ENCODE data around the gene SEC61B.
"Not testable (repeated sequence)": the region's sequence is repeated elsewhere in the genome, so short reads cannot be mapped to it uniquely, and the experiment has no call there.

SEC61B gene

DNA sequence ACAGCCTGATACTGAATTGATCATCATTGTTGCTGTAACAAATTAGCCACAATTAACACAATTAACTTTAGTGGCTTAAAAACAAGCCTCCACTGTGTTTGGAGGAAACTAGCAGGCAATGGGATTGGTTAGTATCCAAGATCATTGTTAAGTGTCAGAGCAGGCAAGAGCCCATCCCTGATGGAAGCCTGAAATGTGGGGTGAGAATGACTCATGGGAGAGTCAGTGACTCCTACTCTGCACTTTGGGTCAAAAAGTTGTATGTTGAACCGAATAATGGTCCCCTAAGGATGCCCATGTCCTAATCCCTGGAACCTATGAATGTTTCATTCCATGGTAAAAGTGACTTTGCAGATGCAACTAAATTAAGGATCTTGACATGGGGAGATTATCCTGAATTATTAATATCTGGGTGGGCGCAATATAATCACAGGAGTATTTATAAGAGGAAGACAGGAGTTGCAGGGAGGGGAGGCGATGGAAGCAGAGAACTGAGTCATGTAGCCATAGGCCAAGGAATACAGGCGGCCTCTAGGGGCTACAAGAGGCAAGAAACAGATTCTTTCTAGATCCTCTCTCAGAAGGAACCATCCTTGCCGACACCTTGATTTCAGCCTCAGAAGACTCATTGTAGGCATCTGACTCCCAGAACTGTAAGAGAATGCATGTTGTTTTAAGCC, 29.2 kb upstream of the SEC61B start:
- no peak for DNase-seq

DNA sequence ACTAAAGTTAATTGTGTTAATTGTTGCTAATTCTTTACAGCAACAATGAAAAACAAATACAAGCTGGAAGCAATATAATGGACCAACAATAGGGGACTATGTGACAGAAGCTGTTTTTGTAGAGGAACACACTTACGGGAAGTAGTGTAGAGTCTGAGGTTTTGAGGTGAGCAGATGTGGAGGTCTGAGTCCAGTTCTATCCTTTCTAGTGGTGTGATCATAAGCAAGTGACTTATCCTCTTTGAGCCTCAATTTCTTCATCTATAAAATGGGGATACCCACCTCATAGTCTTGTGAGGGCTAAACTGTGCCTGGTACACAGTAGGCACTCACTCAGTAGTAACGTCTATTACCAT, 28.6 kb upstream of the SEC61B start:
- no peak for DNase-seq

DNA sequence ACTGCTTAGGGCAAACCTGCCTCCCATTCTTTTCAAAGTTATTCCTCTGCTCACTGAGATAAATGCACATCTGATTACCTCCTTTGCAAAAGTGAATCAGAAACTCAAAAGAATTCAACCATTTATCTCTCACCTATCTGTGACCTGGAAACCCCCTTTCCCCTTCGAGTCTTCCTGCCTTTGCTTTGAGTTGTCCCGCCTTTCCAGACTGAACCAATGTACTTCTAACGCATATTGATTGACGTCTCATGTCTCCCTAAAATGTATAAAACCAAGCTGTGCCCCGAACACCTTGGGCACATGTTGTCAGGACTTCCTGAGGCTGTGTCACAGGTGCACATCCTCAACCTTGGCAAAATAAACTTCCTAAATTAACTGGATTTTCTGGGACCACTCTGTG, 25.6 kb upstream of the SEC61B start:
- DNase-seq, result not testable (repeated sequence)

DNA sequence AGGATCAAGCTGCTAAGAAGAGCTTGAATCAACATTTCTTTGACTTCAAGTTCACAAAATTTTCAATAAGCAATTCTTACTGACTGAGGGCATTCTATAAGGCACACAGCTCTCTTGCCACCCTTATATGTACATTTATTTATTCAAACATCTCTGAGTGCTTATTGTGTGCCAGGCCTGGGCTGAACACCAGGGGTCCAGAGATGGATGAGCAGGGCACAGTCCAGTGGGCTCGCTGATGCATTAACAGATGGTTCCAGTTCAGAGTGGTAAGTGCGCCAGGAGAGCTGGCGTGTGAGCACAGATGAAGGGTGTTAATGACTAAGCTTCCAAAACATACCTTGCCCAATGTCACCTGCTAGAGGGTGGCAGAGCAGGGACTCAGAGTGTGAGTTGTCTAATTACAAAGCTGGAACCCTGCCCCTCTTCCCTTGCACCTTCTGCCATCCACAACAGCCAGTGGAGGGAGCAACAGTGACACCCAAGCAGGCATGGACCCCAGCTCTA, 24.9 kb upstream of the SEC61B start:
- no peak for DNase-seq

DNA sequence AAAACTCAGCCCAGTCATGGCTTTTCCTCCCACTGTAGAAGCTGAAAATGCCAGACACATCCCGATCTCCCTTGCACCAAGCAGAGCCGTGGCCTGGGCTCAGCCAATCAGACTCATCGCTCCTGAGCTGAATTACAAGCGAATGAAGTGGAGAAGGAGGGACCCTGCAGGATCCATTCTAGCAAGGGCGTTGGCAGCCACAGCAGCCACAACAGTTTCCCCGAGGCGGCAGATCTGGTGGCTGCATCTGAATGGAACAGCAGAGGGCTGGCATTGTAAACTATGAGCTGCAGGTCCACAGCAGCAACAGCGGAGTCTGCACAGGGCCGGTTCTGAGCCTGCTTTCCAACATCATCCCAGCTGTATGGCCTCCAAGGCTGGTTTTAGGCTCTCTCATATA, 24.1 kb upstream of the SEC61B start:
- no peak for DNase-seq

DNA sequence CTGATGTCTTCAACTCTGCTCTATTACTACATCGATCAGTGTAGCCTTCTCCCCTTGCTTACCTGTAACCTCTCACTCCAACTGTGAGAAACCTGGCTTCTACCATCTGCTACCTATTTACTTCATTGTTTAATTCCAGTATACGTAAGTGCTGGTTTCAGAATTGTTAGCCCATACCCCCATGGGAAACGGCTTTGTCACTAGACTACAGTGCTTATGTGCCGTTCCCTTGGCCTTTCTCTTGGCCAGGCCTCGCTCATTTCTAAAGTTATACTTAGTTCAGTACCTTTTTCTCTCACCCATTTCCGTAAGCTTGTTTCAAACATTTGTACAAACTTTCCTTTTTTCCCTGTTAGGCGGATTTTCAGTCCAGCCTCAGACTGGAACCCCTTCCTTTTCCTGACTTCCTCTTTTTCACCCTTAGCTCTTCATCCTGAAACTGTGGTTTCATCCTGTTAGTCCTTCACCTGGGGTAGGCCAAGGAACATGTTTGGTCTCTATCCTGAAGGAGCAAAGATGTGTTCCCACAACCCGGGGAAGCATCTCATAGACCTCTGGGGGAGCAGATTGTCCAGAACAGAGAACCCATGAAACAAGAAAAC, 22.0 kb upstream of the SEC61B start:
- no peak for DNase-seq

DNA sequence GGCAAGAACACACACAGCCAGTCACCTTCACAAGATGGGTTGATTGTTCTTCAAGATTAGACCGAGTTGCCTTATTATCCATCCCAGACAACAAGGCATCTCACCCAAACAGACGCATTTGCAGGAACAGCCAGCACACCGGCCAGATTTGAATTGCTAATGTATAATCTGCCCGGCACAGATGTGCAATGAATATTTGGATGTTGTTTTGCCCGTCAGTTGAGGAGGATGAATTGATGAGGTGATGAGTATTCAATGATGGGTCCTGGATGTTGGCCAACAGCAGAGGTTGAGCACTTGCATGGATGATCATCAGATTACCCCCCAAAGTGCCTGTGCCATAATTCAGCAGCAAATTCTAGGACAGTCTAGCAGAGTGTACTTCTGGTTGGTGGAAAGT, 20.5 kb upstream of the SEC61B start:
- DNase-seq, result no peak

DNA sequence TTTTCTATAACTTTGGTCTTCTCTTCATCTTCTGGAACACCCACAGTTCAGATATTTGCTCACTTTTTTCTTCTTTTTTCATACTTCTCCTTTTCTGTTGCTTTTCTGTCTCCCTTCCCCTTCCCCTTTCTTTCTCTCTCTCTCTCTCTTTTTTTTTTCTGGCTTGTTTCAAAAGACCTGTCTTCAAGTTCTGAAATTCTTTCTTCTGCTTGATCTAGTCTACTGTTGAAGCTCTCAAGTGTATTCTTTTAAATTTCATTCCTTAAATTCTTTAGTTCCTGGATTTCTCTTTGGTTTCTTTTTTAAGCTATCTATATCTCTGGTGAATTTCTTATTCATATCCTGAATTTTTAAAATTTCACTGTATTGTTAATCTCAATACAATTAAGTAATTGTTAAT, 11.5 kb upstream of the SEC61B start:
- no peak for DNase-seq

DNA sequence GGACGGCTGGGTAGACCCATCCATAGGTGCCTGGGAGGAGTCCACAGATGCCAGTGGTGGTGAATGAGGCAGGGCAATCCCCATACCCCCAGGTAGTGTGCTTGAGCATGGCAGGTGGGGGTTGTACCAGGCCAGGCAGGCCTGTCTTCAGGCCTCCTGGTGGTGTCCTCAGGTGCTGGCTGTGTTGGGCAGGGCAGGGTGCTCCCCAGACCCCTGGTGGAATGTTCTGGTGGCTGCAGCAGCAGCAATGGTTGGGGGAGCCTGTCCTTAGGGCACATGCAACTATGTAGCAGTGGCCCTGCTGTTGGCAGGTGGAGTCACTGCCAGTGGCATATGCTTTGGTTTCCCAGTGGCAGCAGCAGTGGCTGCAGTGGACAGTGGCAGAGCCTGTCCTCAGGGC, 10.3 kb upstream of the SEC61B start:
- no peak for DNase-seq

DNA sequence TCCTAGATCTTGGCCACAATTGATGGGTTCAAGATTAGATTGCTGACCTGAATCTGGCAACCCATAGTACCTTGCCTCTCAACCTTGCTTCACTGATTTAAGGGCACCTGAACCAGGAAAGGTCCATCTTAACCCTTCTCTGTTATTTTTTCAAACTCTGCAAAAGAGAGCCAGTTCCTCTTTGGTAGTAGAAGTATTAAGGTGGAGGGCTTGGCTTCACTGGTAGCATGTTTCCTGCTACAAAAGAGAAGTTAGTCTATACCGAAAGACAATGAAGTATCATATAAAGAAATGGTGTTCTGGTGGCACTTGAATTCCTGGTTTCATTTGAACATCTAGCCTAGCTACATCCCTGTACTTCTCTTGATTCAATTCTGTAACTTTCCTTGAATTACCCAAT, 8.9 kb upstream of the SEC61B start:
- DNase-seq, result no peak

DNA sequence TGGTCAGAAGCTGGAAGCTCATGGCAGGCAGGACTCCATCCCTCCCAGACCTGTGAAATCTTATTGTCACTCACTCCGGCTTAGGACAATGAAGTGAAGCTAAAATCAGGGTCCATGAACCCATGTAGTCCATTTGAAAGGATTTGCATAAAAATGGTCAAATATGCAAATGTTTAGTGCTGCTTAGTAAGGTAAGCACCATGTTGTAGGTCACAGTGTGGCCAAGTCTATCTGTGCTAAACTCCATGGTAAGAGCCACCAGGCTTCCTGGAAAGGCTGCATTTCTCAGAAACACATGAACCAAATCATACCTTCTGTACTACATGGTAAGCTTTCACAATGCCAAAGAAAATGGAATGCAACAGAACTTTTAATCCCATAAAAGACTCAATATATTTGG, 6.0 kb upstream of the SEC61B start:
- DNase-seq, result no peak

DNA sequence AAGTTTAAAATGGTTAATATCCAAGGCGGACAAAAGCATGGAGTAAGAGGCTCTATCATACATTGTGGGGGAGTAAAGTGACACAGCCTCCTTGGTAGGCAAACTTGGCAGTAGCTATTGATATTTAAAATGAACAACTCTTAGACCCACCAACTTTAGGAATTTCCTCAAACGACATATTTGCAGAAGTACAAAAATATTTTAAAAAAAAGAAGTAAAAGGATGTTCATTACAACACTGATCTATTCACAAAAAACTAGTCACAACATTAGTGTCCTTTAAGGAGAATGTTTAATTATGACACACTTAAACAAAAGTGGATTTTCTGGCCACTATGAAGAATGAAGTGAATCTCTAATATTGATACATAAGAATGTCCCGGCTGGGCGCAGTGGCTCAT, 2.1 kb upstream of the SEC61B start:
- DNase-seq, result no peak

DNA sequence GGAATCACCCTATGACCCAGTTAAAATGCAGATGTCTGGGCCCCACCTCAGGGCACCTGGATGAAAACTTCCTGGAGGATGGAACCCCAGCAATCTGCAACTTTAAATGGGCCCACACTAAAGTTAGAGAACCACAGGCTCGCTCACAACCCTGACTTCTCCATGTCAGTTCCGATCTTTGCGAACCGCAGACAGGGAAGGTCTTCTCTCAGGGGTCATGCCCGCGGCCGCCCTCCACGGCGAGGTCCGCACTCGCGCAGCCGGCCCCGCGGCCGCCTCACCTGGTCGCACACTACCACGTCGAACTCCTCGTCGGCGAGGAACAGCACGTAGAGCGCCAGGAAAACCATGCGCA, 839 bp upstream of the SEC61B start:
- no peak for DNase-seq

DNA sequence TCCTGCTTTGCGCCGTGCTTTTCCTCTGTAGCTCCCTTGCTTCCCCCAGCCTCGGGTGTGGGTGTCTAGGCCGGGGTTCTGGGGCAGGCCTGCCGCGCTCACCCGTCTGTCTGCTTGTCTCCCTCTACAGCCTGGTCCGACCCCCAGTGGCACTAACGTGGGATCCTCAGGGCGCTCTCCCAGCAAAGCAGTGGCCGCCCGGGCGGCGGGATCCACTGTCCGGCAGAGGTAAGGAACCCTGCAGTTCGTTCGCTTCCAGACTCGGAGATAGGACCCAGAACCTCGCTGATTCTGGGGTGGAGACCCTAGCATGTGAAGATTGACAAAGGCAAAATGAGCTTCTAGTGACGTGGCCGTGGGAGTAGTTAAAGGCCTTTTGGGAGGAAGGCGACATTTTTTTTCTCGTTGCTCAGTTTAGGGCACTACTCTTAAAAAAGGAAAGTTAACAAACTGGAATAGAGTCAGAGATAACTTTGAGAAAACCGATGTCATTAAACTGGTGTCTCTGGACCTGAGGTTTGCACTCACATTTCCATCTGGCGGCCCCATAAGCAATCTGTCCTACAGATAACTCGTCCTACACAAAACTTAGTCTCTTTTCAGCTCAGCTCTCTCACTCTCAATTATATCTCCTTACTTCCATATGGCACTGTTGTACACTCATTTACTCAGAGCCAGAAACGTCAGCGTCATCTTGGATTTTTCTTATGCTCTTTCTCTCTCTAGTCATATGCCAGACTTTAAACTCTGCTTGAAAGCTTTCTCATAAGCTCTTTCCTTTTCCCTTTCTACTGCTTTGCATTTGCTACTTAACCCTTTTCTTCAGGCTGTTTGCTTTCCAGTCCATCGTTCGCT, 561 bp downstream of the SEC61B start:
- DNase-seq, result no peak

DNA sequence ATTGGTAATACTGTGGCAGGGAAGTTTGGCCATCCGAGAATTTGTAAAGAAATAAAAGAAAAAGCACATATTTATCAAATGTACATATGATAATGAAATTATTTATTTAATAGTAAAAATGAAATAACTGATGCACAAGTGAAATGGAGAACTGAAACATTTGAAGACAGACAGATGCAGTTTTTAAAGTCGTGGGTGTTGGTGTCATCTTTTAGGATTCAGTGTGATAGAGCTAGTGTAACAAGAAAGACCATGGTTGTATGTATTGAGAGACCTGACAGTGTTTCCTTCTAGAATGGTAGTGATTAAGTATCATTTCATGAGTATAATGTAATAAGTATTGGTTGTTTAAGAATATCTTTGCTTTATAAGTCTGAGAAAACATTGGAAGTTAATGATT, 2.4 kb downstream of the SEC61B start:
- no peak for DNase-seq

DNA sequence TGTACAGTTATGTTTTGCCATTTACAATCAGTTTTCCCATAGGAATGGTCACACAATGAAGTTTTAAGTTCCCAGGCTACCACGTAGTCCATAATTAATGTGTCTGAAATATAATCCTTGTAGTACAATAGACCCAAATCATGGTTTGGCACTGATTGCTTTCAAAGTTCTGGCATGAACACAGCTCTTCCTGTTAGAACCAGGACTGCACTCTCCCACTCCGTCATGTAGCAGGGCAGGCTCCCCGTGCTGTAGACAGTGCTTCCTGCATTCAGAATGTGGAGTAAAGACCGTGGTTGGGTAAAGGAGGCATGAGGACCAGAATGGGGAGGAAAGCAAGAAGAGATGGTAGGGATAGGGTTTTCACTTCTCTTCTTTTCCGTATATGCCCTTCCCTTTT, 4.0 kb downstream of the SEC61B start:
- no peak for DNase-seq

DNA sequence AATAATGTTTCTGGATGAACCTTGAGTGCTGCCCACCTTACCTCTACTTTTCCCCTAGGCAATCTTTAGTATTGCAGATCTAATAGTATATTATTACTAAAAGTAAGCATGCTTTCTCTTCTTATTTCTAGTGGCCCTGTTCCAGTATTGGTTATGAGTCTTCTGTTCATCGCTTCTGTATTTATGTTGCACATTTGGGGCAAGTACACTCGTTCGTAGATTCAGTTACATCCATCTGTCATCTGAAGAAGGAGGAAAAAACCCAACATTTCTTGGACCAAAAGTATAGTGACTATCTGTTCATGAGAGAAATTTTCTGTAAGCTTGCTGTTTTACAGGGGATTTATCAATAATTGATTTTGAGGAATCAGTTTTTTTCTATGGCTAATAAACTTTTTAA, 8.1 kb downstream of the SEC61B start:
- DNase-seq, result no peak

DNA sequence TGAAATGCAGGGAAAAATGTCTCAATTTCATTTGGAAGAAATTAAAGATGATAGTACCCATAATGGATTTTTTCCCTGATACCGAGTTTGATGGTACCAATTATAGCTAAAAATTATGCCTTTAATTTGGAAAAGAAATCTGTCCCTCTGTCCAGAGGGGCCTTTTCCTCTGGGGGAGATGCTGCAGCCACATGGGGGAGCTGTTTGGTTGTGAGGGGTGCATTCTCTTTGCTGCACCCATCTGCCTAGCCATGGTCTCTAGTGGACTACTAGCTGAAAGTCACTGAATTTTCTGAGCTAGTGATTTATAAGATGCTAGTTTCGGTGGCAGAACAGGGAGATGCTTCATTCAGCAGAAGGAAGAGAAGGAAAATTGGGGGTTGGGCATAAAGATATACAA, 9.6 kb downstream of the SEC61B start:
- DNase-seq, result no peak

DNA sequence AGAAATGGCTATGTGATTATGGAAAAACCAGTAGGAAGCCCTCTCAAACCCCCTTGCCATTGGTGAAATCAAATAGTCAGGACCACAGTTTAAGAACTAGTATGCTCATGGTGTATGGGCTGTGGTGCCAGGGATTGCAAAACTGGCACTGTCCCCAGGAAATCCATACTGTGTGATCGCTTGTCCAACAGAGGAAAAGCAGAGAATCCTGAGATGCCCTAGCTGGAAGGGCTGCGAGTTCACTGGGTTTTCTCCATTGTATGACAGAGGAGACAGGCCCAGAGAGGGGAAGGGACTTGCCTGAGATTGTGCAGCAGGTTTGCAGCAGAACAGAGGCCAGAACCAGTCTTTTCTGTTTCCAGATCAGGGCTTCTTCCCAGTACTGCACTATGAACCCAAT, 12.5 kb downstream of the SEC61B start:
- no peak for DNase-seq

DNA sequence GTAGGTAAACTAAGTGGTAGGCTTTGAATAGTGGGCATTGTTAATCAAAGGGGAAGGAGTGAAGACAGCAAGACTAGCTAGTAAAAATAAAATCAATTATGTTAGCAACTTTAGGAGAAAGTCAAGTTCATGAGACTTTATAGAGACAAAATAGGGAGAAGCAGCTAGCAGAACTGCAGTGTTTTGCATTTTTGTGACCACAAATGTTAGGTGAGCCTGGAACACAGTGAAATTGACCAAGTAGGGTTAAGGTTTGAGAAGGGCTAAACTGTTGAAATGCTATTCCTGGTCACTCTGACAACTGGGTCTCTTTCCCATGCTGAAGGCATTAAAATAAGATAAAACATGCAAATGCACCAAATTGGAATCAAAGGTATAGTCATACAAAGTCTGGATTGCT, 13.0 kb downstream of the SEC61B start:
- no peak for DNase-seq

DNA sequence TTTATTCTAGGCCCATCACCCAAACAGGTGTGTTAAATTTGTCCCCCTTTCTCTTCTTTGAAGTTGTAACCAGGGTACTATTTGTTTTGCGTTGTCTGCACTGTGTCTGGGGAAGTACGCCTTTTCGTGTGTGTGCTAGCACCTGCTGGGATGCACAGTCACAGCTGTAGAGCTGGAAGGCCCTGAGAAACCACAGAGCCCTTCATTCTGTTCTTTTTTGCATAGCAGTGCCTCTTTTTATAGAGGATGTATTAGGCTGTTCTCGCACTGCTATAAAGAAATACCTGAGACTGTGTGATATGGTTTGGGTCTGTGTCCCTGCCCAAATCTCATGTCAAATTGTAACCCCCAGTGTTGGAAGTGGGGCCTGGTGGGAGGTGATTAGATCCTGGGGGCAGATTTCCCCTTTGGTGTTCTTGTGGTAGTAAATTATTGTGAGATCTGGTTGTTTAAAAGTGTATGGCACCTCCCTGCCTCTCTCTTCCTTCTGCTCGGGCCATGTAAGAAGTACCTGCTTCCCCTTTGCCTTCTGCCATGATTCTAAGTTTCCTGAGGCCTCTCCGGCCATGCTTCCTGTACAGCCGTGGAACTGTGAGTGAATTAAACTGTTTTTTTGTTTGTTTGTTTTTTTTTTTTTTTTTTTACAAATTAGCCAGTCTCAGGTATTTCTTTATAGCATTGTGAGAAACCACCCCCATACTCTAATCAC, 14.0 kb downstream of the SEC61B start:
- no peak for DNase-seq

DNA sequence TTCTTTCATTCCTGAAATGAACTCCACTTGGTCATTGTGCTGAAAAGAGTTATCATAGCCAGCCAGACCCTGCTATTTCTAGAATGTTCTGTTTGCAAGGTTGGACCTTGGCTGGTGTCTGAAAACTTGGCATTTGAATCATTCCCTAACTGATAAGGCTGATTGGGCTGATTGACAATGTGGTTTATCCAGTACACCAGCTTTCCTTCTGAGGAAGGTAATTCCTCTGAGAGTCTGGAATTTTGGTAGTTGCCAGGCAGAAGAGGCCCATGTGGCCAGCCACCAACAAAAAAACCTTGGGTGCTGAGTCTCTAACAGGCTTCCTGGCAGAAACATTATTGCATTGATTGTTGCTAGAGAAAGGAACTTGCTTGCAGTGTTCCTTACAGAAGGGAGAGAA, 15.3 kb downstream of the SEC61B start:
- no peak for DNase-seq

DNA sequence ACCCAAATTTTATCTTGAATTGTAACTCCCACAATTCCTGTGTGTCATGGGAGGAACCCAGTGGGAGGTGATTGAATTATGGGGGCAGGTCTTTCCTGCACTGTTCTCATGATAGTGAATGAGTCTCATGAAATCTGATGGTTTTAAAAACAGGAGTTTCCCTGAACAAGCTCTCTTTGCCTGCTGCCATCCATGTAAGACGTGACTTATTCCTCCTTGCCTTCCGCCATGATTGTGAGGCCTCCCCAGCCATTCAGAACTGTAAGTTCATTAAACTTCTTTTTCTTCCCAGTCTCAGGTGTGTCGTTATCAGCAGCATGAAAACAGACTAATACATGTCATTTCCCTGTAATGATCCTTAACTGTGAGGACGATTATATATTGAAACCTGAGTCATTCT, 15.8 kb downstream of the SEC61B start:
- DNase-seq, result not testable (repeated sequence)

DNA sequence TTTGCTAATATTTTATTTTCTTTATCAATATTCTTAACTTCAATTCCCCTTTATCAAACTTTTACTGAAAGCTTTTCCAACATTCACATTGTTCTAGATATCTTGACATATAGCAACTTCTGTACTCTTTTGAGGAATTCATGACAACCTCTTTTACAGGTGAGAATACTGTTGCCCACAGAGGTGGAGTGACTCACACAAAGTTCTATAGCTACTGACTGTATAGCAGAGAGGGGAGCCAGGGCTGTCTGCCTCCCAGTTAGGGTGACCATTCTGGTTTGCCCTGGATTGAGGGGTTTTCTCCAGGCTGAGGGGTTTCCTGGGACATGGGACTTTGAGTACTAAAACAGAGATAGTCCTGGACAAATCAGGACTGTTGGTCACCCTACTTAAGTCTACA, 16.2 kb downstream of the SEC61B start:
- DNase-seq, result no peak

Measured in NCI-H510A treated with DMSO at 0.1 percent for 48 hours (cell line).